ENCODE results near the gene DYNLT1.
"Not testable (repeated sequence)": the region's sequence is repeated elsewhere in the genome, so short reads cannot be mapped to it uniquely, and the experiment has no call there.

Gene DYNLT1

GRCh38 chr6:158654498-158654897 is 10.0 kb upstream of the DYNLT1 start:
- Mint-ChIP-seq H3K4me1 (ENCODE audit: low read depth) (peaks cover 56% of the 10 kb centered on the region), H3K27me3 (ENCODE audit: low read depth) (no peaks in the 10 kb centered on the region), H3K27ac (peak overlapping the region; percentile 93), H3K9me3 (no peaks in the 10 kb centered on the region), H3K36me3 (ENCODE audit: low read depth) (peaks cover 58% of the 10 kb centered on the region), H3K4me3 (peak overlapping the region; percentile 86)

GRCh38 chr6:158653577-158654354 is 9.2 kb upstream of the DYNLT1 start:
- peak overlapping the region; percentile 86 for H3K4me3 Mint-ChIP-seq
- H3K27me3 Mint-ChIP-seq (ENCODE audit: low read depth): no peaks in the 10 kb centered on the region
- H3K36me3 Mint-ChIP-seq (ENCODE audit: low read depth): peaks cover 51% of the 10 kb centered on the region
- peak overlapping the region; percentile 93 for H3K27ac Mint-ChIP-seq
- peaks cover 58% of the 10 kb centered on the region for H3K4me1 Mint-ChIP-seq (ENCODE audit: low read depth)
- H3K9me3 Mint-ChIP-seq: no peaks in the 10 kb centered on the region

GRCh38 chr6:158651981-158652737 is 7.6 kb upstream of the DYNLT1 start:
- not testable (repeated sequence) for H3K27me3 Mint-ChIP-seq (ENCODE audit: low read depth); H3K9me3 Mint-ChIP-seq
- H3K36me3 Mint-ChIP-seq (ENCODE audit: low read depth): peaks cover 48% of the 10 kb centered on the region
- H3K4me3 Mint-ChIP-seq: peak overlapping the region; percentile 86
- peak overlapping the region; percentile 93 for H3K27ac Mint-ChIP-seq
- H3K4me1 Mint-ChIP-seq (ENCODE audit: low read depth): peaks cover 67% of the 10 kb centered on the region

- Mint-ChIP-seq H3K27ac (peak within 1 kb of the TSS; percentile 87), H3K4me1 (ENCODE audit: low read depth) (peaks cover 63% of the 10 kb centered on the region), H3K4me3 (peak within 1 kb of the TSS; percentile 65), H3K27me3 (ENCODE audit: low read depth) (no peaks in the 10 kb centered on the region), H3K9me3 (no peaks in the 10 kb centered on the region), H3K36me3 (ENCODE audit: low read depth) (peaks cover 24% of the 10 kb centered on the region)
These were observed 5.0 kb upstream of the DYNLT1 start, which contains the start of gene SYTL3 for GRCh38 chr6:158649289-158650143. Gene SYTL3, plus strand, starts transcription at chr6:158650054. Its CDS starts 13,215 bp downstream, at chr6:158663269.

- peaks cover 19% of the 10 kb centered on the region for H3K36me3 Mint-ChIP-seq (ENCODE audit: low read depth)
- no peaks in the 10 kb centered on the region for H3K27me3 Mint-ChIP-seq (ENCODE audit: low read depth)
- H3K9me3 Mint-ChIP-seq: no peaks in the 10 kb centered on the region
- H3K4me3 Mint-ChIP-seq: peak overlapping the region; percentile 36
- peaks cover 55% of the 10 kb centered on the region for H3K4me1 Mint-ChIP-seq (ENCODE audit: low read depth)
- peak overlapping the region; percentile 87 for H3K27ac Mint-ChIP-seq
These were observed 4.2 kb upstream of the DYNLT1 start for GRCh38 chr6:158648682-158649131.

- H3K4me1 Mint-ChIP-seq (ENCODE audit: low read depth): peaks cover 51% of the 10 kb centered on the region
- no peaks in the 10 kb centered on the region for H3K9me3 Mint-ChIP-seq
- no peaks in the 10 kb centered on the region for H3K27me3 Mint-ChIP-seq (ENCODE audit: low read depth)
- peak overlapping the region; percentile 7 for H3K27ac Mint-ChIP-seq
- no peak overlapping the region for H3K4me3 Mint-ChIP-seq
- H3K36me3 Mint-ChIP-seq (ENCODE audit: low read depth): peaks cover 15% of the 10 kb centered on the region
These were observed 3.0 kb upstream of the DYNLT1 start for GRCh38 chr6:158647501-158647900.

- Mint-ChIP-seq H3K9me3 (no peaks in the 10 kb centered on the region), H3K27ac (peak overlapping the region; percentile 94), H3K4me3 (peak overlapping the region; percentile 98), H3K4me1 (ENCODE audit: low read depth) (peaks cover 60% of the 10 kb centered on the region), H3K36me3 (ENCODE audit: low read depth) (peaks cover 23% of the 10 kb centered on the region), H3K27me3 (ENCODE audit: low read depth) (no peaks in the 10 kb centered on the region)
These were observed 1.7 kb upstream of the DYNLT1 start for GRCh38 chr6:158646023-158646910.

- H3K27ac Mint-ChIP-seq: peak overlapping the region; percentile 94
- H3K4me1 Mint-ChIP-seq (ENCODE audit: low read depth): peaks cover 64% of the 10 kb centered on the region
- peak overlapping the region; percentile 98 for H3K4me3 Mint-ChIP-seq
These were observed 800 bp upstream of the DYNLT1 start for GRCh38 chr6:158645064-158646022.

GRCh38 chr6:158643836-158644230 is 710 bp downstream of the DYNLT1 start:
- Mint-ChIP-seq H3K9me3 (no peaks in the 10 kb centered on the region), H3K27me3 (ENCODE audit: low read depth) (no peaks in the 10 kb centered on the region), H3K36me3 (ENCODE audit: low read depth) (peaks cover 32% of the 10 kb centered on the region), H3K4me3 (peak overlapping the region; percentile 98), H3K27ac (peak overlapping the region; percentile 99), H3K4me1 (ENCODE audit: low read depth) (peaks cover 67% of the 10 kb centered on the region)

More at GRCh38 chr6:158645064-158646022, 800 bp upstream of the DYNLT1 start:
- Mint-ChIP-seq H3K9me3 (no peaks in the 10 kb centered on the region), H3K27me3 (ENCODE audit: low read depth) (no peaks in the 10 kb centered on the region), H3K36me3 (ENCODE audit: low read depth) (peaks cover 25% of the 10 kb centered on the region)

GRCh38 chr6:158642097-158642601 is 2.4 kb downstream of the DYNLT1 start:
- Mint-ChIP-seq H3K4me1 (ENCODE audit: low read depth) (peaks cover 64% of the 10 kb centered on the region), H3K36me3 (ENCODE audit: low read depth) (peaks cover 40% of the 10 kb centered on the region), H3K4me3 (peak overlapping the region; percentile 98), H3K27me3 (ENCODE audit: low read depth) (no peaks in the 10 kb centered on the region), H3K27ac (peak overlapping the region; percentile 99), H3K9me3 (no peaks in the 10 kb centered on the region)

- H3K27me3 Mint-ChIP-seq (ENCODE audit: low read depth): no peaks in the 10 kb centered on the region
- H3K4me1 Mint-ChIP-seq (ENCODE audit: low read depth): peaks cover 59% of the 10 kb centered on the region
- peaks cover 53% of the 10 kb centered on the region for H3K36me3 Mint-ChIP-seq (ENCODE audit: low read depth)
- H3K27ac Mint-ChIP-seq: peak overlapping the region; percentile 46
- H3K9me3 Mint-ChIP-seq: no peaks in the 10 kb centered on the region
- H3K4me3 Mint-ChIP-seq: peak overlapping the region; percentile 72
These were observed 4.0 kb downstream of the DYNLT1 start for GRCh38 chr6:158640519-158640918.

GRCh38 chr6:158639056-158639455 is 5.5 kb downstream of the DYNLT1 start:
- Mint-ChIP-seq H3K4me3 (no peak overlapping the region), H3K36me3 (ENCODE audit: low read depth) (peaks cover 64% of the 10 kb centered on the region)

More at GRCh38 chr6:158639056-158639455, 5.5 kb downstream of the DYNLT1 start:
- H3K27ac Mint-ChIP-seq: peak overlapping the region; percentile 7
- no peaks in the 10 kb centered on the region for H3K27me3 Mint-ChIP-seq (ENCODE audit: low read depth)
- H3K4me1 Mint-ChIP-seq (ENCODE audit: low read depth): peaks cover 64% of the 10 kb centered on the region
- H3K9me3 Mint-ChIP-seq: no peaks in the 10 kb centered on the region
